ENCODE data around the gene NUAK1. TPM values are rescaled to one million over a fixed set of nuclear protein-coding genes. Genes with fewer than 3 reads are reported as not detected.

The NUAK1 gene
- total and polyA plus RNA-seq, 7 donors = 1.8 to 12.1 (median 5.8) TPM

DNA sequence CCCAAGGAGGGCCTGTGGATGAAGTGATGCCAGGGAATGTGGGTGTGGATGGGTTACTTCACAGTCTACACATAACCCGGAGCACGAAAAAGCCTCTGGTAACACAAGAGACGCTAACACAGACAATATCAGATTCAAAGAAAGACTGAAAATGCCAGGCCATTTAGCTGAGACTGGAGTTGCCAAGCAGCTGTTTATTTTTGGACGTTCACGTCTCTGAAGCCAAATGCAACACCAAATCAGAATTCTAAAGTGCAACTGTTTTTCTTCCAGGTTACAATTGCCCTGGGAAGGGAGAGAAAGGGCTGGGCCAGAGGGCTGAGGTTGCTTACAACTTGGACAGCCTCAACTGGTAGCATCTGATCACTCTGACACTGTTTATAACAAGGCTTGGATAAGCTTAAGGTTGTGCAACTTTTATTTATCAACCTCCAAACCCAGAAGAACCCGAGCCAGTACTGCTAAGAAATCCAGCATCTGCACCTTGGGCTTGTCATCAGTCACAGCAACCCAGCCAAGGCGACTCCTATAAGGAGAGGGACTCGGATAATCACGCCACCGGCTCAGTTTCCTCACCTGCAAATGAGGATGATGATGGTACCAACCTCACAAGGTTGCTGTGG, 24.8 kb downstream of the NUAK1 start:
- peaks cover 0 to 46% (median 39%) of the 10 kb centered on the region in 4 donors for H3K4me1 ChIP-seq
- peak overlapping the region; percentile 48 to 71 (median 66) for H3K27ac ChIP-seq
- DNase-seq = peak; percentile 75

DNA sequence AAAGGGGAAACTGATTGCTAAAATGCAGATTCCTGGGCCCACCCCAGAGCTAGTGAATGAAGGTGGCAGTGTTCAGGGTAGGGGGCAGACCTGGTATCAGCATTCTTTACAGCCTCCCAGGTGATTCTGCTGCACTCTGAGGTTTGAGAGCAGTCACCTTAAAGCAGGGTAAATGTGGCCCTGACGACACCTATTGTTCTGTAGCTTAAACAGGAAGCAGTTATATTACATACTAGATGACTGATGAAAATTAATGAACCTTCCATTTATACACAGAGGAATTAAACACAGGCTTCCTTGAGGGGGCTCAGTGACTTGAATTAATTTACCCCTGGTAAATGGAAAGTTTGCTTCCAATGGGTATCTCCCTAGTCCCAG, 25.3 kb downstream of the NUAK1 start:
- Histone ChIP-seq H3K27me3 (no peaks in the 10 kb centered on the region), H3K4me1 (peaks cover 0 to 46% (median 41%) of the 10 kb centered on the region in 4 donors), H3K36me3 (no peaks in the 10 kb centered on the region), H3K9me3 (no peaks in the 10 kb centered on the region), H3K27ac (peak overlapping the region; percentile 48 to 71 (median 66)), H3K4me3 (no peak overlapping the region)
- no peak for DNase-seq
- WGBS, 2 donors = 27 to 45% methylated on average over 1 of the region's 1 CpG
- TF ChIP-seq EP300 (IDR thresholded peaks at IDR 0.05) (no peak), CTCF (IDR thresholded peaks at IDR 0.05) (no peak), POLR2A (IDR thresholded peaks at IDR 0.05) (no peak), POLR2AphosphoS5 (IDR thresholded peaks at IDR 0.05) (no peak)
- intact Hi-C loops (cut with DNase I) = no loop called here

More for the DNA sequence above, 24.8 kb downstream of the NUAK1 start:
- H3K36me3 ChIP-seq = no peaks in the 10 kb centered on the region
- TF ChIP-seq POLR2AphosphoS5 (IDR thresholded peaks at IDR 0.05) (peak in 2 of 4 donors; percentile 60 to 69), EP300 (IDR thresholded peaks at IDR 0.05) (no peak)
- no peaks in the 10 kb centered on the region for H3K9me3 ChIP-seq
- intact Hi-C loops (cut with DNase I) = no loop called here
- no peak overlapping the region for H3K4me3 ChIP-seq
- H3K27me3 ChIP-seq = no peaks in the 10 kb centered on the region
- 47 to 74% methylated on average over 10 of the region's 10 CpGs for WGBS, 2 donors

DNA sequence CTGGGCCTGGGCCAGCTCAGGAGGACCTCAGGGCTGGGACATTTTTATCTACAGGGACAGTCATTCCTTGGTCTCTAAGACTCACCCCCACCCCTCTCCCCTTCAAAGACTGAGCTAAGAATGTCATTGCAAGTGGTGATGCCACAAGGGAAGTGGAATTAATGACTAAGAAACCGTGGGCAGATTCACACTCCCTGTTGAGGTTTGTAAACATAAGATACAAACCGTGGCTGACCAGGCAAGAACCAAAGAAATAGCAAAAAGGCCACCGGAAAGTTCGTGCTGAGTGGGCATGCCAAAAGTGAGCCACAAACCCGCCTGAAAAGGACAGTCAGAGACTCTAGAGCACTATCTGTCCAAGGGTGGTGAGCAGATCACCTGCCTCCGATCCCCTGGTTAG, 25.7 kb downstream of the NUAK1 start:
- intact Hi-C loops (cut with DNase I) = no loop called here

DNA sequence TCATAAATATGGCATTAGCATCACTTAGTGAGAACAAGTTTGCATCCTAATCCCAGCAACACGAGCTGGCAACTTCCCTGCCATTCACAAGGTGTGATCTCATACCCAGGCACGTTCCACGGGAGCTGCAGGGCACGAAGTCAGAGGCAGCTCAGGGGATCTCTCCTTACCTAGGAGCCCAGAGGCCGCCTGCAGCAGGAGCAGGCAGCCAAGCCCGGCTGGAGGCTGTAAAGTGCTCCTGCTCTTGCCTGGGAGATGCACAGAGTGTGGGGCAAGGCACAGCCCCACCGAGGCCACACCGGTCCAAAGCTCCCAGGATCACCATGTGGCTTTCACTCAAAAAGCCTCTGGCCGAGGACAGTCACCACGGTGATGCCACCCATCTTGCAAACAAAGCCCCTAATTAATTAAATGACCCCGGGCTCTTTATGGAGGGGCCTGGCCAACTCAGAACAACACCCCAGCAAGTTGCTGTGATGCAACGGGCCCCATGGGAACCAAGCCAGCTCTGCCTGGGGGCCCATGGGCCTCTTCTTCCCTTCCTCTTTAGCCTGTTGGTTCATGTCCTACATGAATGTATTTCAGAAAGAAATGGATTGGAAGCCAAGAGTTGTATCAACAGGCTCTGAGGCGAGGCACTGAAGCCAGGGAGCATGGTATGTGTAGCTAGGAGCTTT, 26.5 kb downstream of the NUAK1 start:
- H3K27ac ChIP-seq = peak overlapping the region; percentile 10 to 71 (median 38)
- H3K36me3 ChIP-seq = no peaks in the 10 kb centered on the region
- peaks cover 0 to 54% (median 51%) of the 10 kb centered on the region in 4 donors for H3K4me1 ChIP-seq
- no peaks in the 10 kb centered on the region for H3K9me3 ChIP-seq
- no peaks in the 10 kb centered on the region for H3K27me3 ChIP-seq
- DNase-seq = no peak
- TF ChIP-seq POLR2A (IDR thresholded peaks at IDR 0.05) = no peak
- TF ChIP-seq CTCF (IDR thresholded peaks at IDR 0.05) = no peak
- no peak for TF ChIP-seq EP300 (IDR thresholded peaks at IDR 0.05)
- no peak for TF ChIP-seq POLR2AphosphoS5 (IDR thresholded peaks at IDR 0.05)
- 67 to 71% methylated on average over 13 of the region's 13 CpGs for WGBS, 2 donors
- no peak overlapping the region for H3K4me3 ChIP-seq
- intact Hi-C loops (cut with DNase I) = no loop called here

More for the DNA sequence above, 25.7 kb downstream of the NUAK1 start:
- TF ChIP-seq EP300 (IDR thresholded peaks at IDR 0.05) = no peak
- no peak for TF ChIP-seq POLR2A (IDR thresholded peaks at IDR 0.05)
- TF ChIP-seq POLR2AphosphoS5 (IDR thresholded peaks at IDR 0.05) = no peak
- TF ChIP-seq CTCF (IDR thresholded peaks at IDR 0.05) = no peak
- Histone ChIP-seq H3K36me3 (no peaks in the 10 kb centered on the region), H3K27ac (peak overlapping the region; percentile 48 to 71 (median 66)), H3K27me3 (no peaks in the 10 kb centered on the region), H3K4me3 (no peak overlapping the region), H3K4me1 (peaks cover 0 to 47% (median 43%) of the 10 kb centered on the region in 4 donors), H3K9me3 (no peaks in the 10 kb centered on the region)
- no peak for DNase-seq
- 63 to 65% methylated on average over 6 of the region's 6 CpGs for WGBS, 2 donors

GRCh38 chr12:106110626-106111300, 28.0 kb downstream of the NUAK1 start:
- WGBS, 2 donors = 36 to 68% methylated on average over 4 of the region's 4 CpGs
- no peak for TF ChIP-seq EP300 (IDR thresholded peaks at IDR 0.05)
- no peak for TF ChIP-seq POLR2A (IDR thresholded peaks at IDR 0.05)
- no peak for TF ChIP-seq POLR2AphosphoS5 (IDR thresholded peaks at IDR 0.05)
- no peak for TF ChIP-seq CTCF (IDR thresholded peaks at IDR 0.05)
- intact Hi-C loops (cut with DNase I) = no loop called here
- no peak overlapping the region for H3K4me3 ChIP-seq
- H3K27ac ChIP-seq = no peak overlapping the region
- peak; percentile 21 for DNase-seq
- H3K4me1 ChIP-seq = peaks cover 0 to 67% (median 61%) of the 10 kb centered on the region in 4 donors
- H3K27me3 ChIP-seq = no peaks in the 10 kb centered on the region
- no peaks in the 10 kb centered on the region for H3K9me3 ChIP-seq
- no peaks in the 10 kb centered on the region for H3K36me3 ChIP-seq
